ENCODE measurements around the gene CDH4.
A peak's percentile ranks its signal among the peaks of the same experiment; 100 is the strongest.
"Not testable (repeated sequence)": the region's sequence is repeated elsewhere in the genome, so short reads cannot be mapped to it uniquely, and the experiment has no call there.

CDH4 gene

GRCh38 chr20:61253640-61254511 lies 1.8 kb downstream of the CDH4 start:
- DNase-seq (ENCODE audit: low read depth in 2 of 2): no peak

GRCh38 chr20:61254881-61255626 lies 3.0 kb downstream of the CDH4 start:
- DNase-seq (ENCODE audit: low read depth in 2 of 2): no peak

- no peak for DNase-seq (ENCODE audit: low read depth in 2 of 2)
These were observed 4.3 kb downstream of the CDH4 start for GRCh38 chr20:61256365-61256764.

- DNase-seq (ENCODE audit: low read depth in 2 of 2): no peak
These were observed 4.8 kb downstream of the CDH4 start for GRCh38 chr20:61256824-61257223.

- no peak for DNase-seq (ENCODE audit: low read depth in 2 of 2)
These were observed 5.5 kb downstream of the CDH4 start for GRCh38 chr20:61257611-61258010.

- no peak for DNase-seq (ENCODE audit: low read depth in 2 of 2)
These were observed 7.7 kb downstream of the CDH4 start for GRCh38 chr20:61259741-61260140.

GRCh38 chr20:61260905-61261304 lies 8.8 kb downstream of the CDH4 start:
- no peak for DNase-seq (ENCODE audit: low read depth in 2 of 2)

DNA sequence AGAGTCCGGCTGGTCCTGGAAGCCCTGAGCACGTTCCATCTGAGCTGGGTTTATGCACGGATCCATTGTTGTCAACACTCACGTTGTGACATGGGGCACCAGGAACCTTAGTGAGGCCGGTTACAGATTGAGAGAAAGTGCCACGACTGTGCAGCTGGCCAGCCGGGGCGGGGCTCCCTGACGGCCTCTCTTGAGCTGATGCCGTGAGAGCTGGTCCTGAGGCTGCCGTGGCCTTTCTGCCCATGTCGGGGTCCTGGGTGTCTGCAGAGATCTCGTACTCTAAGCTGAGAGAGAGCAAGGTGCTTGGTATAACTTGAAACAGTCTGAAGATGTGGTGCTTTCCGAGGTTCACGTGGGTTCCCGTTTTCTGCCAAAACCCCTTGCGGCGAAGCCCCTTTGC lies 10.0 kb downstream of the CDH4 start:
- no peak for DNase-seq (ENCODE audit: low read depth in 2 of 2)

DNA sequence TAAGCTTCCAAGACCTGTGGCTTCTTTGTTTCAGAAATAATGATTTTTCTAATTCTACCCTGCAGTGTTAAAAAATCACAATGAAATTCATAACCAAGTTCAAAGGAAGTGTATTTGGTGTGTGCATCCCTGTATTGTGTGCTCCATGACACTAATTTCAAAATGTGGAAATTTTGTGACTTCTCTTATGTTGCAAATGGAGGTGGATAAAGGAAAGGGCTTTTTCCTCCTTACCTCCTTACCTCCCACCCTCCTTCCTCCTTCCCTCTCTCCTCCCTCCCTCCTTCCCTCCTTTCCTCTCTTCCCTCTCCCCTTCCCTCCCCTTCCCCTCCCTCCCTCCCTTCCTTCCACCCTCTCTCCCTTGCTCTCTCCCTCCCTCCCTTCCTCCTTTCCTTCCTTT lies 10.5 kb downstream of the CDH4 start:
- DNase-seq (ENCODE audit: low read depth in 2 of 2): no peak

DNA sequence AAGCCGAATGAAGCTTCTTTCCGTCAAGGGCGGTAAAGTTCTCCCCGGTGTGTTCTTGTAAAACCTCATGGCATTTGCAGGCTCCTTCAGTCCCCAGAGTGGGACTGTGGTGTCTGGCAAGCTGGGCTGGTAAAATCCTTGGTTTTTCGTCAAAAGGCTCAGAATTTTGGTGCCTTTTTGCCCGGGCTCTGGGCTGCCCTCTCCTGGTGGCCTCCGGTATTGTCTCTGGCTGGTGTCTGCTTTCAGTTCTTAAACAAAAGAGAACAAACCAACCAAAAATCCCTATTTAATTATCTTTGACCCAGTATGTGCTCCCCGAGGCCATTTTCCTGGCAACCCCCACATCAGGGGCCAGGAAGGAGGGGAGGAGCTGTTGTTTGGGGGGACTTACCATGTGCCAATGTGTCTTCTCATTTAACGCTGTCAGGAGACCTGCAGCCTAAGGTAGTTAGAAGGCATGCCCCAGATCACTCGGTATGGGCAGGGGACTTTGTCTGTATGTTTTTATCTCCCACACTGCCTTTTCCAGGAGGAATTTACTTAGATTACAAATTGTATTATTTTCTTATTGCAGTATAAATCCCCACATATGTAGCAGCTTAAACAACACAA lies 11.1 kb downstream of the CDH4 start:
- DNase-seq (ENCODE audit: low read depth in 2 of 2): peak in 1 of 2 donors; percentile 13

DNA sequence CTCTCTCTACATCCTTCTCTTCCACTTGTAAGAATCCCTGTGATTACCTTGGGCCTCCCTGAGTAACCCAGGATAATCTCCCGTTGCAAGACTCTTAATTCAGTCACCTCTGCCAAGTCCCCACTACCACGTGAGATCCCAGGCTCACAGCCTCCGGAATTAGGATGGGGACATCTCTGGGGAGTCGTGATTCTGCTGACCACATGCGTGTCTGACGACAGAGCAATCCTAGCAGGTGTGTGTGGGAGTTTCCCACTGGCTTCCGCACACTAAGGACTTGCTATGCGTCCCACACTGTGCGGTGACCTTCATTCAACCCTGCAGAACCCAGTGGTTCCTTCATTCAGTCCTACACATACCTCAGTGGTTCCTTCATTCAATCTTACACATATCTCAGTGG lies 11.9 kb downstream of the CDH4 start:
- DNase-seq (ENCODE audit: low read depth in 2 of 2): no peak

GRCh38 chr20:61267241-61267640 lies 15.2 kb downstream of the CDH4 start:
- no peak for DNase-seq (ENCODE audit: low read depth in 2 of 2)

- DNase-seq (ENCODE audit: low read depth in 2 of 2): no peak
These were observed 16.0 kb downstream of the CDH4 start for GRCh38 chr20:61268024-61268423.

DNA sequence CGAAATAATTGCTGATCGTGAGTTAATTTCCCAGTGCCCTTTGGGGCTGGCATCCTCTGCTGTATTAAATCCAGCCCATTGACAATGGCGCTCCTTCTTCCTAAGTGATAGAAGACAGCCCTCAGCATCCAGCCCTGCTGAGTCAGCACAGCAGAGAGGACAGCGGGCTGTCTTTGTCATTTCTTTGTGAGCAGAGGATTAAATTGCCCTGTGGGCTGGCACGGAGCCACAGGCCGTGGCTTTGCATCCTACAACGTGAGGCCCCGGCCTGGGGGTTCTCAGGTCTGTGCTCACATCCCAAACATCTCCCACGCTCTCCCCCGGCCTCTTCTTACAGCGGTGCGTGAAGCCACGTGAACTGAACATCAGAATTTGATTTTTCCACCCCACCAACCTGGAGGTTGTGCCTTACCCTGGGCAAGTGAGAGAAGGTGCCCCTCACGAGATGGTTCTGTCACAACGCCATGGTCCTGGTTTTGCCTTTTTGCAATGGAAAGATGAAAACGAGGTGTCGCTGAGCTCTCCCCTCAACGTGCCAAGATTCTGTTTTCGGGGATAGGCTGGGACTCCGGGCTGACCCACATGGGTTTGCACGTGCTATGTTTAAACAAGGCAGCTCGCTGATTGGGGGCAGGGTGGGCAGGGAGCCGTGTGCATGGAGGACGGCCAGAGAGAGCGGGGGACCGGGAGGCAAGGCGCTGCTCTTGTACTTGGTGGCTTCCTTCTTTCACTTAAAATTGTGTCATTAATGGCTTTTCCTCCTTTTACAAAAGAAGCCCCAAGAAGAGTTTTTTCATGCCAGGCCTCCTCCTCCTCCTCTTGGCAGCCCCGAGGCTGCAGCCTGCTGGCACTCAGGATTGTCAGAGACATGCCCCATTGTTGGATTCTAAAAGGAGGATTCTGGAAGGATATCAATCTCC lies 19.5 kb downstream of the CDH4 start:
- no peak for DNase-seq (ENCODE audit: low read depth in 2 of 2)

DNA sequence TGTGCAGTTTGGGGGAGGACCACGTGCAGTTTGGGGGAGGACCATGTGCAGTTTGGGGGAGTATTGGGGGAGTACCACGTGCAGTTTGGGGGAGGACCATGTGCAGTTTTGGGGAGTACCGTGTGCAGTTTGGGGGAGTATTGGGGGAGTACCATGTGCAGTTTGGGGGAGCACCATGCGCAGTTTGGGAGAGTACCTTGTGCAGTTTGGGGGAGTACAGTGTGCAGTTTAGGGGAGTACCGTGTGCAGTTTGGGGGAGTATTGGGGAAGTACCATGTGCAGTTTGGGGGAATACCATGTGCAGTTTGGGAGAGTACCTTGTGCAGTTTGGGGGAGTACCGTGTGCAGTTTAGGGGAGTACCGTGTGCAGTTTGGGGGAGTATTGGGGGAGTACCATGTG lies 21.0 kb downstream of the CDH4 start:
- DNase-seq (ENCODE audit: low read depth in 2 of 2): not testable (repeated sequence)

GRCh38 chr20:61273666-61274065 lies 21.6 kb downstream of the CDH4 start:
- DNase-seq (ENCODE audit: low read depth in 2 of 2): not testable (repeated sequence)

GRCh38 chr20:61274326-61274725 lies 22.3 kb downstream of the CDH4 start:
- DNase-seq (ENCODE audit: low read depth in 2 of 2): no peak

GRCh38 chr20:61278296-61278695 lies 26.2 kb downstream of the CDH4 start:
- no peak for DNase-seq (ENCODE audit: low read depth in 2 of 2)

DNA sequence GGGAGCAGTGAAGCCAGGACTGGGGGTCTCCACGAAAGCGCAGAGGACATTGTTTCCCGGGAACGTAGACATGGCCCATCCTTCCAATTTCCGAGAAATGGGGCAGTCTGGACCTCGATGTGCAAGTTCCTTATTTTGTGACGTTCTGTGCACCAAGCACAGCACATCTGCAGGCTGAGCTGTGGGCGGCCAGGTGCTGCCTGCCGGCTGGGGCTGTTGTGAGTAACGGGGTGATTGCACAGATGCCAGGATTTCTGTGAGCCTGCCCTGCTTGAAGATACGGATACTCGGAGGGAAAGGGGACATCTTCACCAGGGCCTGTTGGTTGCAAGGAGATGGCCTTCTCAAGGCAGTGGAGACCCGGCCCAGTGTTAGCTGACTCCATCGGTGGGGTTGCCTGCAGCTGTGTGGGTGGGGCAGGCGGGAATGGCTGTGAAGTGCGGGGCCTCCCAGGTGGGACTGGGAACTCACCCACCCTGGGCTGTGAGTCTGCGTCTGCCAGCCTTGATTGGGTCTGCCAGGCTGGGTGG lies 27.6 kb downstream of the CDH4 start:
- DNase-seq (ENCODE audit: low read depth in 2 of 2): no peak

DNA sequence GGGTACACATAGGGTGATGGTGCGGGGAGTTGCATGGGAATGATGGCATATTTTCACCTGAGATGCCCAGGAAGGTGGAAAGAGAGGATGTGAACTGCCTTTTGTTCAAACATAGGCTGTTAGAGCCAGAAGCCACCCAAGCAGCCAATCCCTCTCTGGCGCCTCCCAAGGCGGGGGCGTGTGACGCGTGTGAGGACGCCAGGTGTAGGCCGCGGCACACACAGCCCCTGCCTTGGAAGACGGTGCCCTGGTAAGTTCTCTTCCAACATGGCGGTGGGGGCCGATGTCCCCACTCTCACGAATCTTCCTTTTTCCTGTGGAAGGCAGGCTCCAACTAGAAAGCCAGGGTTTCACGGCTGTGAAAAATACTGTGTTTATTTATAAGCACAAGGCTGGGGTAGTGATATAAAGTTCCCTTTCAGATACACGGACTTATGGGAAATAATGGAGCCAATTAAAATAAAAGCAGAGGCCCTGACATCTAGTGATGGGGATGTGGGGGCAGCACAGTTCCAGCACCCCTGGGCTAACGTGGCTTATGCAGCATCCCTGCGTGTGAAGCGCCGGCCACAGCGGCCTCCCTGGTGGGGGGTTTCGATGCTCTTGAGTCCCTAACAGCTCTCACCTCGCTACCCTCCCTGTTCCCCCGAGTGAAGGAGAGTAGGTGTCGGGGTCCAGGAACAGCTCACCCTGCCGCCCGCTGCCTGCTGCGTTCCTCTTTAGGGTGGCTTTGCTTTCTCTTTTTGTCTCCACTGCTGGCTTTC lies 28.3 kb downstream of the CDH4 start:
- no peak for DNase-seq (ENCODE audit: low read depth in 2 of 2)
